GM18508 (cell line): ENCODE data around the gene NUTM2F.
"Not testable (repeated sequence)": the region's sequence is repeated elsewhere in the genome, so short reads cannot be mapped to it uniquely, and the experiment has no call there.

Experiments
- ATAC-seq: cut with Tn5 transposase; IDR thresholded peaks from one replicate; pipeline ENCODE4 v1.9.1; 2021; ENCODE audit warnings: moderate number of reproducible peaks; ENCODE audit not compliant: insufficient read depth, unreplicated experiment

NUTM2F gene

DNA sequence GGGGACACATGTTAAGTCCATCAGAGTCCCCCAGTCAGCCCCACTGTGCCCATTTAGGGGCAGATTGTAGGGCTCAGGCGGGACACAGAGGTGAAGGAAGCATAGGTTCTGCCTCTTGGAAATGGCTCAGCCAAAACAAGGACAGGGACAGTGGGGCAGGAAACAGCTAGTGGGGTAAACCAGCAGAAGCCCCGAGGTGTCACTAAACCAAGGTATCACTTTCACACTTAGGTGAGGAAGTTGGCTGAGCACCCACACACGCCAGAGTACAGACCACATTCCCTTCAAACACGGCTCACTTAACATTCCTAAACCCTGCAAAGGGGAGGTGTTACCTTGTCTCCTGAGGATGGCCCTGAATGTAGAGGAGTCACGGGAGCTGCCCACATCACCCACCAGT is 12.2 kb downstream of the NUTM2F start:
- not testable (repeated sequence) for ATAC-seq

DNA sequence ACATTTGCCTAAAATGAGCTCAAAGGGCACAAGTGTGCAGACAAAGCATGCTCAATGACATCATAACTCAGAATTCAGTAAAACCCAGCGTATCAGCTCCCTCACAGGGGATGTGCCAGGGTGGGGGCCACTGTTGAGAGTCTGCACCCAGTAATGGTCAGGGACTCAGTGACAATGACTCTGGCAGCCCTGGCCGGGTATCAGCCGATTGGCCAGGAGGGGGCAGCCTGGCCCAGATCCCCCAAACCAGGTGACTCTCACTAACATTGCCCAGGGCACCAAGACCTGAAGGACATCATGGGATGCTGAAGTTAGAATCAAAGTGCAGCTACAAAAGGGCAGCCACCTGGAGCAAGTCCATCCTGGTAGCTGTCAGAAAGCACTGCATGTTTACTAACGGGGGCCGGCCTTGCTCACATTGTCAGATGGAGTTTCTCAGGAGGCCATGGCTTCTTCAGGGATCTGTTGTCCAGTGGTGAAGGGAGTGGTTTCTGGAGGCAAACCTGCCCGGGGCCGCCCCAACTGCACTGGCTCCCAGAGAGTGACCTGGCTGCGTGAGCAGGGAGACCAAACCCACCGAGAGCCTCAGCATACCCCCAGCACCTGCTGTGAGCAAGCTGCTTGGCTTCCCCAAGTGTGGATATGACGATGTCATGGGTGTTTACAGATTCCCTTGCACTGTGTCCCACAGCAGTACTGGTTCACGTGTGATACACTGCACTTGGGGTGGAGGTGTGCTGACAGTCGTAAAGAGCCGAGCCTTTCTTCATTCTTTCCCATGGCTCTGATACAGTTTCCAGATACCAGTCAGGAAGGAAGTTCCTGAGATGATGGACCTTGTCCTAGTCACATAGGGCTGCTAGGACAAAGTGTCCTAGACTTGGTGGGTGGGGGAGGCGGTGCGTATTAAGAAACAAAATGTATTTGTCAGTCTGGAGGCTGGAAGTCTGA is 13.1 kb downstream of the NUTM2F start:
- ATAC-seq, result not testable (repeated sequence)

DNA sequence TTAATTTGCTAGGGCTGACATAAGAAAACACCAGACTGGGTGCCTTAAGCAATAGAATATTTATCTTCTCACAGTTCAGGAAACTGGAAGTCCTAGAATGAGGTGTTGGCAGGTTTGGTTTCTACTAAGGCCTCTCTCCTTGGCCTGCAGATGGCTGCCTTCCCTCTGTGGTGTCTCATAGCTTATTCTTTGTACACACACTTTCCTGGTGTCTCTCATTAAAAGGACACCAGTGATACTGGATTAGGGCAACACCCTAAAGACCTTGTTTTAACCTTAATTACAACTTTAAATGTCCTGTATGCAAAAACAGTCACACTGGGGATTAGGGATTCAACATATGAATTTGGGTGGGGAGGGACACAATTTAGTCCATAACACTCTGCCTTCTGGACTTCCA is 25.1 kb downstream of the NUTM2F start:
- ATAC-seq, result no peak

DNA sequence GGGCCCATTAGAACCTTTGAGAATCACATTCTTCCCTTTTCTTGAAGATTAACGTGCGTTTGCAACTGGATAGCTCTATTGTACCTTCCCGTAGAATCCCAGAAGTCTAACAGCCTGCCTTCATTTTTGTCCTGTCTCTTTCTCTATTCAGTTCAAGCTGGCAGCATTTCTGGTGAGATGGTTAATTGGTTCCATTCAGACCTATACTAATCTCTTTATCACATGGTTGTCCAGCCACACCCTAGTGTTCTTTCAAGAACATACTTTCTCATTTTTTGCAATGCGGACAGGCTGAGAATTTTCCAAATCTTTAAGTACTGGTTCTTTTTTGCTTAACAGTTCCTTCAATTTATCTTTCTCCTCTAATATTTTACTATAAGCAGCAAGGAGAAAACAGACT is 26.0 kb downstream of the NUTM2F start:
- no peak for ATAC-seq

DNA sequence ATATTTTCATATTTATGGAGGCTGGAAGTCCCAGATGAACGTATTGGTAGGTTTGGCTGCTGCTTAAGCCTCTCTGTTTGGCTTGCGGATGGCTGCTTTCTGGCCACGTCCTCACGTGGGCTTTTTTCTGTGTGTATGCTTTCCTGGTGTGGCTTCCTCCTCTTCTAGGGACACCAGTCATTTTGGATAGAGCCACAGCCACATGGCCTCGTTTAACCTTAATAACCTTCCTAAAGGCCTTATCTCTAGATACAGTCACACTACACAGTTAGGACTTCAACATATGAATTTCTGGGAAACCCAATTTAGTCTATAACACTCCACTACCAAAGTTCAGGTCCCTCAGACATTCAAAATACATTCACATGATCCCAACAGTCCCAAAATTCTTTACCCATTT is 26.9 kb downstream of the NUTM2F start:
- ATAC-seq, result no peak

DNA sequence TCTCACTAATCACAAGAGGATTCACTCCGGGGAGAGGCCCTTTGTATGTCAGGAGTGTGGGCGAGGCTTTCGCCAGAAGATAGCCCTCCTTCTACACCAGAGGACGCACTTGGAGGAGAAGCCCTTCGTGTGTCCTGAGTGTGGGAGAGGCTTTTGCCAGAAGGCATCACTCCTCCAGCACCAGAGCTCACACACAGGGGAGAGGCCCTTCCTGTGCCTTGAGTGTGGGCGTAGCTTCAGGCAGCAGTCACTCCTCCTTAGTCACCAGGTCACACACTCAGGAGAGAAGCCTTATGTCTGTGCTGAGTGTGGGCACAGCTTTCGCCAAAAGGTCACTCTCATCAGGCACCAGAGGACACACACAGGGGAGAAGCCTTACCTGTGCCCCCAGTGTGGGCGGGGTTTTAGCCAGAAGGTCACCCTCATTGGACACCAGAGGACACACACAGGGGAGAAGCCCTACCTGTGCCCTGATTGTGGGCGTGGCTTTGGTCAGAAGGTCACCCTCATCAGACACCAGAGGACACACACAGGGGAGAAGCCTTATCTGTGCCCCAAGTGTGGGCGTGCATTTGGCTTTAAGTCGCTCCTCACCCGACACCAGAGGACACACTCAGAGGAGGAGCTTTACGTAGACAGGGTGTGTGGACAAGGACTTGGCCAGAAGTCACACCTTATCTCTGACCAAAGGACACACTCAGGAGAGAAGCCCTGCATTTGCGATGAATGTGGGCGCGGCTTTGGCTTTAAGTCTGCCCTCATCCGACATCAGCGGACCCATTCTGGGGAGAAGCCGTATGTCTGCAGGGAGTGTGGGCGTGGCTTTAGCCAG is 27.8 kb downstream of the NUTM2F start:
- ATAC-seq, result no peak

DNA sequence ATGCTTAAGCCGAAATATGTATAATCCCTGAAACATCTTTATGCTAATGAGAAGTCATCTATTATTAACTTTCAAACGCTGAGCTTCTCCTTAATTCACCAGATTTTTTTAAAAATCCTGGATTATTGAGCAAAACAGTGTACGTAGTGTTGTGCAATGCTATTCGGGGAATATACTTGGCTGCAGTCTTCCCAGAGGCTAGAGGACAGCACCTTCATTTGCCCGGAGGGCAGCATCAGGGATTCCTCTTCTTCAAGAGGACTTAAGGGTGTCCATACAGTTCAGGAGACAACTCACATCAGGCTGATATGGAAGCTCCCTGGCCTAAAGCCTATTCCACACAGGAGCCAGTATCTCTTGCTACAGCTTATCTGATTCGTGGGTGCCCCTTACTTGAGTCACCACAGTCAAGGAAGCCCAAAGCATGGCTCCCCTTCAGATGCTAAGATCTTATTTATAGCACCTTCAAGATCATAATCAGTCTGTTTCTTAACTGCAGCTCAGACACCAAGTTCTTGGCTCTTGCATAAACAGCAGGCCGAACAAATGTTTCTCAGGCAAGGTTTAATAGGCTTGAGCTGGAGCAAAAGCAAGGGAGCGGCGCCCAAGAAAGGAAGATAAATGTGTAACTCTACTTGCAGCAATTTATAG is 29.4 kb downstream of the NUTM2F start:
- ATAC-seq, result no peak

DNA sequence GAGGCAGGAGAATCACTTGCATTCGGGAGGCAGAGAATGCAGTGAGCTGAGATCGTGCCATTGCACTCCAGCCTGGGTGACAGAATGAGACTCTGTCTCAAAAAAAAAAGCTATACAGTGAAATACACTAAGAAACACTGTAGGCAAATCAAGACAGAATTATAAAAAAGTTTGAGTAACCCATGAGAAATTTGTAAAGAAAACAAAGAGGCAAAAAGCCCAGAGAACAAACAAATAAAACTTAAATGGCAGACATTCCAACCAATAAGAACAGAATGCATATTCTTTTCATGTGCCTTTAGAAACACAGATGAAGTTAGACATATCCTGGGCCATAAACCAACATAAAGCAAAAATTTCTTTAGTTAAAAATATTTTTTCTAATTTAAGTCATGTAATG is 38.8 kb downstream of the NUTM2F start:
- ATAC-seq, result no peak

DNA sequence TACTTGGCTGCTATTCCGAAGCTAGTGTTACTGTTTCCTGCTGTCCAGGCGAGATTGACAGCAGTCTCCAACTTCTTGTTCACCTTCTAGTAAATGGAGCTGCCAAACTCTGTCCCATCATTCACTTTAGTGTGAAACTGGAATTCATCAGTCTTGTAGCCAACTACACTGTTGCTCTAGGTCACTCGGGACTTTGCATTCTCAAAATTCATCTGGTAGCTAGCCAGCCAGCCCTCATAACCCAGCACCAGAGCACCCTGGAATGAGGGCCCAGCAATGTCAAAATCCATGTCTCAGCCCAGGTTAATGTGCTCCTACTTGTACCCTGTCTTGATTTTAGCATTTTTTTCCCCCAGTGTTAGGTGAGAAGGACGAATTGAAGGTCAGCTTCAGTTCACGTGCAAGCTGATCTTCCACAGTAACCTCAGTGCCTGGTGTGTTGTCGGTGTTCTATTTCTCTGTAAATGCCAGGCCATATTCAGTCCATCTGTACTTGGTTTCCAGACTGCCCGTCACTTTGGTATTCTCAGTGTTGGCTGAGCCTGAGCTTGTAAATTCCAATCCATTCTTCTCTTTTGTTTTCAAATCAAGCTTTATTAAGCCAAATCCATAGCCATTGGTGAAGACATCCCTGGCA is 40.4 kb downstream of the NUTM2F start:
- ATAC-seq, result no peak

DNA sequence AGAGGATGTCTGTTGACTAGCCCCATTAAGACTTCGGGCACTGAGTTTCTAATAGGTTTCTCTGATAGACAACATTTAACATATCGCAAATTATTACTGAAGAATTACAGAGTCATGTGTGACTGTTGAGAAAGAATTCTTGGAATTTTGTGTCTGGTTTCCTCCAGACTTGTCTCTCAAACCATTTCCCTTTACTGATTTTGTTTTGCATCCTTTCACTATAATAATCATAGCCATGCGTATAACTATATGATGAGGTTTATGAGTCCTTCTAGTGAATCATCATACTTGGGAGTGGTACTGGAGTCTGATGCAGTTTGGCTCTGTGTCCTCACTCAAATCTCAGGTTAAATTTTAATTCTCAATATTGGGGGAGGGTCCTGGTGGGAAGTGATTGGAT is 42.3 kb downstream of the NUTM2F start:
- no peak for ATAC-seq

DNA sequence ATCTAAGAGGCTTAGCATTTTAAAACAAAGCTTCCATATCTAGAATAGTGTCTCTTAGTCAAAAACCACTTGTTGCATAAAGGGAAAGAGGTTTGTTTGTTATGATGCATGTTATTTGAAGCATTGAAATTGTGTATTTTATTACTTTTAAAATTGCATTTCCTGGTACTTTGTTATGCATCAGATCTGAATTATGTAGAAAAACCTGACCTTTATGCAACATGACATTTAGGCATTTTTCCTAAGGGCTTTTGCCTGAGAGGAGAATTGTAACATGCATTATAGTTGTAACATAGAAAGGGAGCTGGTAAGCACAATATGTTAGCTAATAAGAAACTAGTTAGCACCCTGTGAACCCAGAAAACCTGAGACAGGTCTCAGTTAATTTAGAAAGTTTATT is 47.3 kb downstream of the NUTM2F start:
- no peak for ATAC-seq

DNA sequence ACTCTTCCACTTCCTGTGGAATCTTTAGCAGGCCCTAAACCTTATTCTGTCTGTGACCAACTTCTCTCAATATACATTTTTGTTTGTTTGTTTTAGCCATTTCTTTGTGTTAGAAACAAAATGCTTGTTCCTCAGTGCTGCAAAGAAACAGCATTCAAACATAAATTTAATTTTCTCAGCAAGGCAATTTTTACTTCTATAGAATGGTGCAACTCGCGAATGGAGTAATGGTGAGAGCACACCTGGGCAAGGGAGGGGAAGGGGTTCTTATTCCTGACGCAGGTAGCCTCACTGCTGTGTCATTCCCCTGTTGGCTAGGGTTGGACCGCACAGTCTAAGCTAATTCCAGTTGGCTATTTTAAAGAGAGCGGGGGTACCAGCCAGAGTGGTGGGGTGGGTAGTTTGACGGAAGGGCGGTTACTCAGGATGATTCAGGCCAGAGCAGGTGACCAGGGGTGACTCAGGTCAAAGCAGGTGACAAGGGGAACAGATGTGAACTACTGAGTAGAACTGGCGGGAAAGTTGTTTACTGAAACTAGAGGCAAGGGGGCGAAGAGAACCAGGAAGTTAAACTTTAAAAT is 47.9 kb downstream of the NUTM2F start:
- ATAC-seq, result no peak

DNA sequence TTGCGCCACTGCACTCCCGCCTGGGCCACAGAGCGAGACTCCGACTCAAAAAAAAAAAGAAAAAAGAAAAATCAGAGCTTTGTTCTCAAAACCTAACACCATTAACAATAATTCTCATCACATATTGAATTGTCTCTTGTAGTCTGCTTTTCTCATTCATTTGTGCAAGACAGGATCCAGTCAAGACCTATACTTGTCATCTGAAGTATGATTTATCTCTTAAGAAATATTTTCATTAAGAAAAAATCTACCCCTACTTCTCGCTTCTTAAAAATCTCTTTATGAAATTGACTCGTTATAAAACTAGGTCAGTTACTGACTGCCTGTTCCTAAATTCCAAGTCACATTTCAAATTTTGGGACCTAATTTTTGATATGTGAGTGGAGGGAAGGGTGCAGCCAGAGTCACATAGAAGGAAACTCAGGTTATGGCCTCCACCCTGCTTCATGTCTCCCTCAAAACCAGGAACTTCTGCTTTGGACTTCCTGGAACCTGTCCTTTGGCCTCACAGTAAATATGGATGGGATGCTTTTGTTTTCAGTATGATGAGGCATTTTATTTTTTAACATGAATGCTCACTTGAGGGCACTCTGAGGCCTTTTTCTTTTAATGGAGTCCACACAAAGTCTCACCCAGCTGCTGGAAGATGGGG is 50.4 kb downstream of the NUTM2F start:
- ATAC-seq, result no peak

DNA sequence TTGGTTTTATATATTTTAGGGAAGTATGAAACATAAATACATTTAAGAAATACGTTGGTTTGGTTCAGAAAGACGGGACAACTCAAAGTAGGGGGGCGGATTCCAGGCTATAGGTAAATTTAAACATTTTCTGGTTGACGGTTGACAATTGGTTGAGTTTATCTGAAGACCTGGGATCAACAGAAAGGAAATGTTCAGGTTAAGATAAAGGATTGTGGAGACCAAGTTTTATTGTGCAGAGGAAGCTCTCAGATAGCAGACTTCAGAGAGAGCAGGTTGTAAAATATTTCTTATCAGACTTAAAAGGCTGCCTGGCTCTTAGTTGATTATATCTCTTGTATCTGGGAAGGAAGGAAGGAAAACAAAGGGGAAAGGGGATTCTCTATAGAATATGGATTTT is 51.4 kb downstream of the NUTM2F start:
- ATAC-seq, result not testable (repeated sequence)

DNA sequence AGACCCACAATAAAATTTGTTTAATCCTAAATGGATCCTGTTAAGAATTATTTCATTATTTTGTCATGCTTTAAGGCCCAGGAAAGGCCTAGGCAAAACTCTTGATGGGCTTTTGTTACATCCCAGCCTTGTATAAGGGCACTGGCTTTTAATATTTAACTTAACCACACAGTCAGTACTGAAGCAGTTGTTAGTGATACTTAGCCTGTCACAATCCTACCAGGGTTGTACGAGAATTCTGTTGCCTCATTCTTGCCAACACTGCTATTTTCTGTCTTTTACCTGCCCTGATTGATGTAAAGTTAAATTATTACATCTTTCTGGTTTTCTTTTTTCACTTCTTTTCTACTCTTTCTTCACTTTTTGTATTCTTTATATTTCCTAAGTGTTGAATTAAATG is 58.4 kb downstream of the NUTM2F start:
- ATAC-seq, result no peak

DNA sequence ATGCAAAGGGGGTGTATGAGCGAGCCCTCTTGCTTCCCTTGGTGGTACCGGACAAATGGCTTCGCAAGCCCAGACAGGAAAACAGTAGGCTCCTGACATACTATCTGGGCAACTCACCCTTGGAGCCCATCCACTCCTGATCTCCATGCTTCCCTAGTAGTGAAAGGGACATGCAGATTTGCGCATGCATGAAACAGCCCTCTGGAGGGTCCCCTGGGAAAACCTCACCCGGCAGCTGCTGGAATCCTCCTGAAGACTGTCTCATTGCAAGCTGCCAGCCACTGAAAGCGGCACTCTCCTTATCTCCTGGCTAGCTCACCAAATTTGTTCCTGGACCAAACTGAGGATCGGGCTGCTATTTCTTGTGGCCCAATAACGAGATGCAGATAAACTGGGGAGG is 59.2 kb downstream of the NUTM2F start:
- no peak for ATAC-seq
